ENCODE data around the gene CACNB2.

DNA sequence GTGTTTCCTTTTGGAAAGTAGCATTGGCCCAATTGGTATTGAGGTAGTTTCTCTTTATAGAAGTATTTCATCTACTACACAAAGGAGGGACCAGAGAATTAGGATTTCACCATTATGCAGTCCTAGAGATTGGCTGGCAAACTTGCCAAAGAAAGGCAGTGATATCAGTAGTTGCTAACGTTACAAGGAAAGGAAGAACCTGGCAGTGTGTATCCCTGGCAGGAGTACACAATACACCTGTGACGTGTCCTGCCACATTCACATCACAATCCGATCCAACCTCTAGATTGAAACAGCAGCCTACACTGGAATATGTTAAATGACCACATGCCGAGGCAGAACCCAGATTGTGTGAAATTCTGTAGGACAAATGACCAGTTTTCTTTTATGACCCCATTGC is 81.7 kb downstream of the CACNB2 start:
- no peak for TF ChIP-seq EZH2 (IDR thresholded peaks at IDR 0.05; ENCODE audit: borderline replicate concordance, low read length)
- TF ChIP-seq, protein P1, sequence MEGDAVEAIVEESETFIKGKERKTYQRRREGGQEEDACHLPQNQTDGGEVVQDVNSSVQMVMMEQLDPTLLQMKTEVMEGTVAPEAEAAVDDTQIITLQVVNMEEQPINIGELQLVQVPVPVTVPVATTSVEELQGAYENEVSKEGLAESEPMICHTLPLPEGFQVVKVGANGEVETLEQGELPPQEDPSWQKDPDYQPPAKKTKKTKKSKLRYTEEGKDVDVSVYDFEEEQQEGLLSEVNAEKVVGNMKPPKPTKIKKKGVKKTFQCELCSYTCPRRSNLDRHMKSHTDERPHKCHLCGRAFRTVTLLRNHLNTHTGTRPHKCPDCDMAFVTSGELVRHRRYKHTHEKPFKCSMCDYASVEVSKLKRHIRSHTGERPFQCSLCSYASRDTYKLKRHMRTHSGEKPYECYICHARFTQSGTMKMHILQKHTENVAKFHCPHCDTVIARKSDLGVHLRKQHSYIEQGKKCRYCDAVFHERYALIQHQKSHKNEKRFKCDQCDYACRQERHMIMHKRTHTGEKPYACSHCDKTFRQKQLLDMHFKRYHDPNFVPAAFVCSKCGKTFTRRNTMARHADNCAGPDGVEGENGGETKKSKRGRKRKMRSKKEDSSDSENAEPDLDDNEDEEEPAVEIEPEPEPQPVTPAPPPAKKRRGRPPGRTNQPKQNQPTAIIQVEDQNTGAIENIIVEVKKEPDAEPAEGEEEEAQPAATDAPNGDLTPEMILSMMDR (conservative IDR thresholded peaks at IDR 0.05 in 1 of 2, IDR thresholded peaks at IDR 0.05 in 1 of 2; ENCODE audit: extremely low read depth in 1 of 2, insufficient read depth in 1 of 2, low read depth in 1 of 2, low read length in 2 of 2): no peak
